ENCODE measurements around the gene FHL1. TPM values are rescaled to one million over a fixed set of nuclear protein-coding genes. Genes with fewer than 3 reads are reported as not detected.
A peak's percentile ranks its signal among the peaks of the same experiment; 100 is the strongest.
"Not testable (repeated sequence)": the region's sequence is repeated elsewhere in the genome, so short reads cannot be mapped to it uniquely, and the experiment has no call there.

FHL1 gene
- total RNA-seq = 10 to 100 TPM in 1 of 3 donors, 1 to 10 TPM in 2; 7.0 to 13.1 (median 8.8) TPM

- DNase-seq (peak; percentile 44), ATAC-seq (peak; percentile 67 to 71)
- Mint-ChIP-seq H3K4me1 (ENCODE audit: low read depth) (peaks cover 34% of the 10 kb centered on the region), H3K27me3 (ENCODE audit: low read depth) (no peaks in the 10 kb centered on the region), H3K36me3 (ENCODE audit: insufficient read depth) (no peaks in the 10 kb centered on the region), H3K4me3 (peak within 1 kb of the TSS; percentile 84), H3K9me3 (no peaks in the 10 kb centered on the region)
Observed at GRCh38 chrX:136147315-136147901, at the start of gene FHL1. FHL1 (plus strand) TSS chrX:136147533.

DNA sequence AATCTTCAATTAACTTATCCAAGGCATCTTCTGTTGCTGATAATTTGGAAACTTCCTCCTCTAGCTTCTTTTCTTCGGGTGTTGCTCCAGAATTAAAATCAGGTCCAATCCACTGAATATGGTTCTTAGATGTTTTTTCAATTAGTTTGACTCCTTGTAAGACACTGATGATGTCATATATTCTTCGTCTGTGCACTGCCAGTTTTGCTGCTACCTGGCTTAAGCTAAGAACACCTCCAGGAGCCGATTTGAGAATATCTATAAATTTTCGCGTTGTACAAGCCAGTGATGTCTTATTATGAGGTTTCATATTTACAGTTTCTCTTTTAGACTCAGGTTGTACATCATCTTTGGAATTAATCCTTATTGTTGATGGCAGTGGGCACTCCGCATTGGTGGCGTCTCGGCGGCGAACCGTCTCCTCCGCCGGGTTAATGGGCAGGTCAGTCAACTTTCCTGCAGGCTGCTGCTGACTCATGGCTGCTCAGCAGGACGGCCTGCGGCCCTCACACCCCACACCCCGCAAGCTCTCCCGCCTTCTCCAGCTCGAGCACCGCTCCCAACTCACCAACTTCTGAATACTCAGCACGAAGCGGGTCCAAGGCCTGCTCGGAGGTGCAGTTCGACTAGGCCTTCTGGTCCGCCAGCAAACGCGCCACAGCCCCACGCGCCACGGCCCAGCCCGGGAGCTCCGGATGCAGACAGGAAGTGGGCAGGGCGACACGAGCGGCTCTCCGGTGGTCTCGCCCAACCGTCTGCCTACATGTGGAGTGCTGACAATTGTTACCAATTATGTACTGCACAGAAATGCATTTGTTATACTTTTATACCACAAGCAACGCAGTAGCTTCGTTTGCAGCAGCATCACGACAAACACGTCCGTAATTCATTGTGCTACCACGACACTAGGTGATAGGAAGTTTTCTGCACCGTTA, 49.2 kb upstream of the FHL1 start:
- Mint-ChIP-seq H3K27me3 (ENCODE audit: low read depth) (no peaks in the 10 kb centered on the region), H3K4me1 (ENCODE audit: low read depth) (no peaks in the 10 kb centered on the region), H3K36me3 (ENCODE audit: insufficient read depth) (no peaks in the 10 kb centered on the region), H3K4me3 (no peak overlapping the region), H3K9me3 (no peaks in the 10 kb centered on the region)
- ATAC-seq (no peak), DNase-seq (no peak)

GRCh38 chrX:136104936-136105335, 42.4 kb upstream of the FHL1 start:
- Mint-ChIP-seq H3K27me3 (ENCODE audit: low read depth) (no peaks in the 10 kb centered on the region), H3K4me3 (no peak overlapping the region), H3K36me3 (ENCODE audit: insufficient read depth) (no peaks in the 10 kb centered on the region), H3K4me1 (ENCODE audit: low read depth) (no peaks in the 10 kb centered on the region), H3K9me3 (no peaks in the 10 kb centered on the region)
- ATAC-seq (no peak), DNase-seq (no peak)

GRCh38 chrX:136106920-136107528, 40.3 kb upstream of the FHL1 start:
- DNase-seq (no peak), ATAC-seq (no peak)
- Mint-ChIP-seq H3K4me3 (no peak overlapping the region), H3K36me3 (ENCODE audit: insufficient read depth) (no peaks in the 10 kb centered on the region), H3K9me3 (no peaks in the 10 kb centered on the region), H3K4me1 (ENCODE audit: low read depth) (no peaks in the 10 kb centered on the region), H3K27me3 (ENCODE audit: low read depth) (no peaks in the 10 kb centered on the region)

DNA sequence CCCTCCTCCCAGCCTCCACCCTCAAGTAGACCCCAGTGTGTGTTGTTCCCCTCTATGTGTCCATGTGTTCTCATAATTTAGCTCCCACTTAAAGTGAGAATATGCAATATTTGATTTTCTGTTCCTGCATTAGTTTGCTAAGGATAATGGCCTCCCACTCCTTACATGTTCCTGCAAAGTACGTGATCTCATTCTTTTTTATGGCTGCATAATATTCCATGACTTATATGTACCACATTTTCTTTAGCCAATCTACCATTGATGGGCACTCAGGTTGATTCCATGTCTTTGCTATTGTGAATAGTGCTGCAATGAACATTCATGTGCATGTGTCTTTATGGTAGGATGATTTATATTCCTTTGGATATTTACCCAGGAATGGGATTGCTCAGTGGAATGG, 38.4 kb upstream of the FHL1 start:
- H3K27me3 Mint-ChIP-seq (ENCODE audit: low read depth); H3K9me3 Mint-ChIP-seq; H3K4me3 Mint-ChIP-seq; ATAC-seq; DNase-seq; H3K36me3 Mint-ChIP-seq (ENCODE audit: insufficient read depth); H3K4me1 Mint-ChIP-seq (ENCODE audit: low read depth): not testable (repeated sequence)

DNA sequence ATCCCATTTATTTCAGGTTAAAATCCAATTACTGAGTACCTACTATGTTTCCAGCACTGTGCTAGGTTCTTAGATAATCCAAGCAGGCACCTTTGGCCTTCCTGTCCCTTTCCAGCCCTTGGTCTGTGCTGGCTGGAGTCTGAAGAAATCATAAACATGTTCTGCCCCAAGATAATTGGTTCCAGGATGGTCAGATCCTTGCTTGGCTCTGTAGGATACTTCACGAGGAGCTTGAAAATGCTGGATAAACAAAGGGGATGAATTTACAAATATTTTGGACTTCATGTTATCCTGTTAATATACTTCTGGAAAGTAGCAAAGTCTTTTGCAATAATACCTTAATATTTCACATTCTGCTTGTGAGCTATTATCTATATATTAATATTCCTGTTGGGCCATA, 35.0 kb upstream of the FHL1 start:
- H3K9me3 Mint-ChIP-seq = no peaks in the 10 kb centered on the region
- H3K36me3 Mint-ChIP-seq (ENCODE audit: insufficient read depth) = no peaks in the 10 kb centered on the region
- no peak overlapping the region for H3K4me3 Mint-ChIP-seq
- DNase-seq = no peak
- no peaks in the 10 kb centered on the region for H3K27me3 Mint-ChIP-seq (ENCODE audit: low read depth)
- H3K4me1 Mint-ChIP-seq (ENCODE audit: low read depth) = no peaks in the 10 kb centered on the region
- ATAC-seq = no peak

DNA sequence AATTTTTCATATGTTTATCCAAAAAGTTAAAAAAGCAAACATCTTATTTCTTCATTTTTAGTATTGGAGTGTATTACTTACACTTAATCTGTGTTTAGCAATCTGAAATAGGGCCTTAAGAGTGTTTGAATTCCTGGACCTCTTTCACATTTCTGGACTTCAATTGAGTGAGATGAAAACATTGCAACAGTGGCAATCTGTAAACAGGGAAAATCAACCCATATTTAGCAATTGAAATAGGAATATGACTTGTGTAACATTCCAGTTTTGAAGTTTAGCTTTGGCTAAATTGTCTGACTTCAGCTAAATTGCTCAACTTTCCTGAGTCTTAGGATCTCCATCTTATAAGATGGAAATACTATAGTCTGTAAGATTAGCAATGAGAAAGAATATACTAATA, 34.6 kb upstream of the FHL1 start:
- DNase-seq = no peak
- Mint-ChIP-seq H3K36me3 (ENCODE audit: insufficient read depth) (no peaks in the 10 kb centered on the region), H3K27me3 (ENCODE audit: low read depth) (no peaks in the 10 kb centered on the region), H3K4me3 (no peak overlapping the region), H3K4me1 (ENCODE audit: low read depth) (no peaks in the 10 kb centered on the region), H3K9me3 (no peaks in the 10 kb centered on the region)
- ATAC-seq = no peak

DNA sequence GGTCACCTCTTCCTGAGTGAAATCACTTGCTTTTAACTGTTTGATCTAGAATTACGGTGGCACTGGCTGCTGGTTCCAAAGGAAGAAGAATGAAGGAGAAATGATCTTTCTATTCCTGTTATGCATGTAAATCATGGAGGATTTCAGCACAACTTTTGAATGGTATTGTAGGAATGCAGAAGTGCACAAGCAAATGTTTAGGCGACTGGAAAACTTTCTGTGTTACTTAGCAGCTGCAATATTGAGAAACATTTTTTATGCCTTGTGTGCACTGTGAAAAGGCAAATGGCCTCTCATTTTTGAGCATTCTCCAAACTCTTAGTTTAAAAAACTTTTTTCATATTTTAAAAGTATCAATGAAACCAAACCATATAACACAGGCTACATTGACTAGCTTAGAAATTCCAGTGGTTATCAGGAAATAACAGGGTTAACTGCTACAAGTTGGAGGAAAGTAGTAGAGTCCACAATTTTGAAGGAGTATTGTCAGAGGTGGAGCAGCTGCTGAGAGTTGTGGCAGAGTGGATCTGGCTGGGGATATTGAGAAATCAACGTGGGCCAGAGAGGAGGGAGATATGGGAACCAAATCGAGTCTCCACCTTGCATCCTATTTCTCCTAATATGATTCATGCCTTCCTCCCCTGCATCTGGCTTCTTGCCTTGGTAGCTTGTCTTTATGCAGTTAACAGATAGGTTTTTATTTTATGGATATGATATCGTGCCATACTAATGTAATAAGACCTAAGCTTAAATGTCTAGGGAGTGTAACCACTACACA, 32.0 kb upstream of the FHL1 start:
- DNase-seq = no peak
- no peaks in the 10 kb centered on the region for H3K4me1 Mint-ChIP-seq (ENCODE audit: low read depth)
- H3K4me3 Mint-ChIP-seq = no peak overlapping the region
- no peaks in the 10 kb centered on the region for H3K9me3 Mint-ChIP-seq
- ATAC-seq = no peak
- no peaks in the 10 kb centered on the region for H3K36me3 Mint-ChIP-seq (ENCODE audit: insufficient read depth)
- H3K27me3 Mint-ChIP-seq (ENCODE audit: low read depth) = no peaks in the 10 kb centered on the region

DNA sequence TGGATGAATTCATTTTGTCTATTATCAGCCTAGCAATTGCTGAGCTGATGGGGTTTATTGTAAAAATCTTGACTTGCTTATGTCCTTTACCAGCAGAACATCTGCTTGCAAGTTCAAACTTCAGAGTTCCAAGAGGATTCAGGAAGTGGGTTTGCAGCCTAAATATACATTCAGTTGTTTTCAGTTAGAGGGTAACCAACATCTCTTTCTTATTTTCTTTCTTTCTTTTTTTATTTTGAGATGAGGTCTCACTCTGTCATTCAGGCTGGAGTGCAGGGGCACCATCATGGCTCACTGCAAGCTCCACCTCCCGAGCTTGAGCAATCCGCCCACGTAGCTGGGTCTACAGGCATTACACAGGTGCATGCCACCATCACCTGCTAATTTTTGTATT, 31.4 kb upstream of the FHL1 start:
- DNase-seq (no peak), ATAC-seq (no peak)
- no peaks in the 10 kb centered on the region for H3K4me1 Mint-ChIP-seq (ENCODE audit: low read depth)
- H3K27me3 Mint-ChIP-seq (ENCODE audit: low read depth) = no peaks in the 10 kb centered on the region
- no peak overlapping the region for H3K4me3 Mint-ChIP-seq
- H3K36me3 Mint-ChIP-seq (ENCODE audit: insufficient read depth) = no peaks in the 10 kb centered on the region
- H3K9me3 Mint-ChIP-seq = no peaks in the 10 kb centered on the region

- no peak for DNase-seq
- no peak for ATAC-seq
- no peaks in the 10 kb centered on the region for H3K9me3 Mint-ChIP-seq
Observed at GRCh38 chrX:136121788-136122187, 25.5 kb upstream of the FHL1 start.

DNA sequence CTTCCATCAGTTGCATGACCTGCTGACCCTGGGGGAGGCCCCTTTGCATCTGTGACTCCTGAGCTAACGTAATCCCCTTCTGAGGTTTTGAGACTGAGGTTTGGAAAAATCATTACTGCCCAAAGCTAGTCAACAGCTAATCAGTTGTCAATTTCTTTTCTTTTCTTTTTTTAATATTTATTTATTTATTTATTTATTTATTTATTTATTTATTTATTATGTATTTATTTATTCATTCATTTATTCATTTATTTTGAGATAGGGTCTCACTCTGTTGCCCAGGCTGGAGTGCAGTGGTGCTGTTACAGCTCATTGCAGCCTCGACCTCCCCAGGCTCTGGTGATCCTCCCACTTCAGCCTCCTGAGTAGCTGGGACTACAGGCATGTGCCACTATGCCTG, 25.1 kb upstream of the FHL1 start:
- Mint-ChIP-seq H3K36me3 (ENCODE audit: insufficient read depth) (no peaks in the 10 kb centered on the region), H3K4me3 (no peak overlapping the region), H3K4me1 (ENCODE audit: low read depth) (no peaks in the 10 kb centered on the region)

More at GRCh38 chrX:136121788-136122187, 25.5 kb upstream of the FHL1 start:
- H3K27me3 Mint-ChIP-seq (ENCODE audit: low read depth) = no peaks in the 10 kb centered on the region
- no peaks in the 10 kb centered on the region for H3K36me3 Mint-ChIP-seq (ENCODE audit: insufficient read depth)
- H3K4me3 Mint-ChIP-seq = no peak overlapping the region
- no peaks in the 10 kb centered on the region for H3K4me1 Mint-ChIP-seq (ENCODE audit: low read depth)

DNA sequence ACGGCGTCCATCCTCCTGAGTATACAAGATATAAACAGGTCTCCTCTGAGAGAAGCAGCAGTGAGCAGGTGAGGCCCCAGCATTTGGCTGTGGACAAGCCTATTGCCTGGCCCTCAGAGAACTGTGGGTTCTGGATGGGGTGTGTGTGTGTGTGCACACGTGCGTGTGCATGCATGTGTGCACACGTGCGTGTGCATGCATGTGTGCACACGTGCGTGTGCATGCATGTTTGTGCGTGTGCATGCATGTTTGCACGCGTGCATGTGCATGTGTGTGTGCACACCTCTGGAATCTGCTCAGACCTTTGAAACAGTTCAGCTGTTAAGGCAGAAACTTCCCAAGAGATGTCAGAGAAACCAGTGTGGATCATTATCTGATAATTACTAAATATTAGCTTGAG, 22.2 kb upstream of the FHL1 start:
- DNase-seq (no peak), ATAC-seq (no peak)
- Mint-ChIP-seq H3K4me3 (no peak overlapping the region), H3K27me3 (ENCODE audit: low read depth) (peaks cover 2% of the 10 kb centered on the region), H3K4me1 (ENCODE audit: low read depth) (peaks cover 2% of the 10 kb centered on the region), H3K36me3 (ENCODE audit: insufficient read depth) (no peaks in the 10 kb centered on the region), H3K9me3 (no peaks in the 10 kb centered on the region)

More for the DNA sequence above, 25.1 kb upstream of the FHL1 start:
- Mint-ChIP-seq H3K27me3 (ENCODE audit: low read depth) (no peaks in the 10 kb centered on the region), H3K9me3 (no peaks in the 10 kb centered on the region)
- DNase-seq = no peak
- no peak for ATAC-seq

DNA sequence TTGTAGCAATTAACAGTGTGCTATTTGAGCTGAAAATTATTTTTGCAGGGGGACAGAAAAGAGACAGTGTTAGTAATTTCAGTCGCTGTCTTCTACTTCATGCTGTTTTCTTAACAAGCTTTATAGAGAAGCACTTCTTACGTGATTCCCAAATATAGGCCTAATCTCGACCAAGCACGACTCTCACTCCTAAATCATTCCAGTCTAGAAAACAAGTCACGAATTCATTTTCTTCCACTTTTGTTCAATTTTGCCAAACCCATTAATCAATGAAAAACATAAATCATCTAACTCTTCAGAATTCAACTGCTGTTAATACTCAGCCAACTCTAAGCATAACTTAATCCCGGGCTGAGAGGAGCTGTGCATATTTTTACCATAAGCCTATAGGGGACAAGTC, 21.0 kb upstream of the FHL1 start:
- no peak overlapping the region for H3K4me3 Mint-ChIP-seq

GRCh38 chrX:136126872-136127406, 20.4 kb upstream of the FHL1 start:
- Mint-ChIP-seq H3K36me3 (ENCODE audit: insufficient read depth) (no peaks in the 10 kb centered on the region), H3K9me3 (no peaks in the 10 kb centered on the region), H3K4me3 (no peak overlapping the region), H3K4me1 (ENCODE audit: low read depth) (peaks cover 4% of the 10 kb centered on the region), H3K27me3 (ENCODE audit: low read depth) (peaks cover 2% of the 10 kb centered on the region)
- ATAC-seq (no peak), DNase-seq (no peak)

More for the DNA sequence above, 21.0 kb upstream of the FHL1 start:
- no peak for ATAC-seq
- peaks cover 2% of the 10 kb centered on the region for H3K27me3 Mint-ChIP-seq (ENCODE audit: low read depth)
- H3K4me1 Mint-ChIP-seq (ENCODE audit: low read depth) = peaks cover 4% of the 10 kb centered on the region
- DNase-seq = no peak
- no peaks in the 10 kb centered on the region for H3K36me3 Mint-ChIP-seq (ENCODE audit: insufficient read depth)
- no peaks in the 10 kb centered on the region for H3K9me3 Mint-ChIP-seq
